ENCODE results near the gene XCL1.
A peak's percentile ranks its signal among the peaks of the same experiment; 100 is the strongest.
"Not testable (repeated sequence)": the region's sequence is repeated elsewhere in the genome, so short reads cannot be mapped to it uniquely, and the experiment has no call there.

The XCL1 gene, protein sequence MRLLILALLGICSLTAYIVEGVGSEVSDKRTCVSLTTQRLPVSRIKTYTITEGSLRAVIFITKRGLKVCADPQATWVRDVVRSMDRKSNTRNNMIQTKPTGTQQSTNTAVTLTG

DNA sequence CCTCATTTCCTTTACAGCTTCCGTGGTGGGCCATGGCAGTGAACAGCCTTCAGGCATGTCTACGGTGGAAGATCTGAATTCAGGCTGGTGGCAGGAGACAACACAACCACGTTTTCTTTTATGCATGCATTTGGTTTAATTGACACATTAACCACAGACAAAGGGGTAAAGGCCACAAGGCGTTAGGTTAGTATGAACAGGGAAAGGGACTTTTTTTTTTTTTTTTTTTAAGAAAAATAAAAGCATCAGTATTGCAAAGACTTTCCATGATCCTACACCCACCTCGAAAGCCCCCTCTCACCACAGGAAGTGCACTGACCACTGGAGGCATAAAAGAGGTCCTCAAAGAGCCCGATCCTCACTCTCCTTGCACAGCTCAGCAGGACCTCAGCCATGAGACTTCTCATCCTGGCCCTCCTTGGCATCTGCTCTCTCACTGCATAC is at the start of gene XCL1:
Gene XCL1, plus strand, starts transcription at position 361 of the 444 bp plus-strand sequence. Its CDS starts 33 bp downstream, at position 394.
- POLR2A ChIA-PET = not testable (repeated sequence)

DNA sequence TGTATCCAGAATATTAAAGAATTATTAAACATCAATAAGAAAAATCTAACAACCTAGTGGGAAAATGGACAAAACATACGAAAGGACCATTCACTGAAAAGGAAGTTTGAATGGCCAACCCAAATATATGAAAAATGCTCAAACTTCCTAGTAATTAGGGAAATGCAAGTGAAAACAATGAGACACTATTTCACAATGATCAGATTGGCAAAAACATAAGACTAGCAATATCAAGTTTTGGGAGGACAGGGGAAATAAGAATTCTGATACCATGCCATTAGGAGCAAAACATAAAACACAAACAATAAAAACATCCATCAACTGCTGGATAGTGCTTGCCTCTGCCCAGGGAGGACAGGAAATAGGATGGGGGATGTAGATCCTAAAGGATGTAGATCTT is 46.9 kb upstream of the XCL1 start:
- H3K4me3 ChIP-seq (ENCODE audit: low read depth, low read length) = no peak overlapping the region
- TF ChIP-seq, protein P1, sequence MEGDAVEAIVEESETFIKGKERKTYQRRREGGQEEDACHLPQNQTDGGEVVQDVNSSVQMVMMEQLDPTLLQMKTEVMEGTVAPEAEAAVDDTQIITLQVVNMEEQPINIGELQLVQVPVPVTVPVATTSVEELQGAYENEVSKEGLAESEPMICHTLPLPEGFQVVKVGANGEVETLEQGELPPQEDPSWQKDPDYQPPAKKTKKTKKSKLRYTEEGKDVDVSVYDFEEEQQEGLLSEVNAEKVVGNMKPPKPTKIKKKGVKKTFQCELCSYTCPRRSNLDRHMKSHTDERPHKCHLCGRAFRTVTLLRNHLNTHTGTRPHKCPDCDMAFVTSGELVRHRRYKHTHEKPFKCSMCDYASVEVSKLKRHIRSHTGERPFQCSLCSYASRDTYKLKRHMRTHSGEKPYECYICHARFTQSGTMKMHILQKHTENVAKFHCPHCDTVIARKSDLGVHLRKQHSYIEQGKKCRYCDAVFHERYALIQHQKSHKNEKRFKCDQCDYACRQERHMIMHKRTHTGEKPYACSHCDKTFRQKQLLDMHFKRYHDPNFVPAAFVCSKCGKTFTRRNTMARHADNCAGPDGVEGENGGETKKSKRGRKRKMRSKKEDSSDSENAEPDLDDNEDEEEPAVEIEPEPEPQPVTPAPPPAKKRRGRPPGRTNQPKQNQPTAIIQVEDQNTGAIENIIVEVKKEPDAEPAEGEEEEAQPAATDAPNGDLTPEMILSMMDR (IDR thresholded peaks at IDR 0.05; ENCODE audit: insufficient read depth, low read length, missing control alignments) = no peak
- ChIA-PET CTCF (no interaction called here), POLR2A (no interaction called here)
- no peak for DNase-seq (ENCODE audit: low read depth, low spot score)

More for the DNA sequence above, at the start of gene XCL1:
- H3K4me3 ChIP-seq (ENCODE audit: low read depth, low read length); DNase-seq (ENCODE audit: low read depth, low spot score); CTCF ChIA-PET: not testable (repeated sequence)

DNA sequence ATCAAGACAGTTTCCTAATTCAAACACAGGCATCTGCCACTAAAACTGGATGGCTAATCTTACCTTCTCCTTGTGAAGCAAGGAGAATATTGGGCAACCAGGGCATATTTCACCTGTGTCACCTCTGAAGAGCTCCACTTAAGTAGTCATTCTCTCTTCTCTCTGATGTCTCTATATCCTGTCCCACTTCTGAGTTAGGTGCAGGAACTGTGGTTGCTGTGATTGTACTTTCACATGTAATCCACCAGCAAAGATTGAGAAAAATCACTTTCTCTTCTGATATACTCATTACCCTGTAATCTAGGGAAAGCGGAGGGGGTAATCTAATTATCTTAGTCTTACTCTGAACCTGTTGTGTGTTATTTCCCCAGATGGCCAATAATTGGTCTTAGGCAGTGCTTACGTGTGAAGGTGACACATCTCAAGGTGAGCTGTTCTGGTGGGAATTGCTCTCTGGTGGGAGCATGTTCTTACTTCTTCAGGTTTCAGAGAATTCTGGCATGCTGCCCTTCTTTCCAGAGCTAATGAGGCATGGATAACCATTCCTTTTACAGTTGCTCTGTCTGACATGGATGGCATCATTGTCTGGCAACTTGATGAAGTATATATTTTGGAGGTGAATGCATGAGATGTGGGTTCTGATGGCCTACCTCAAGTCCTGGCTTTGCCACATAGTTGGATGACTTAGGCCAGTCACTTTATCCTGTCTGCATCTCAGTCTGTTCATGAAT is 44.6 kb upstream of the XCL1 start:
- H3K4me3 ChIP-seq (ENCODE audit: low read depth, low read length) = no peak overlapping the region
- no peak for DNase-seq (ENCODE audit: low read depth, low spot score)
- POLR2A ChIA-PET = no interaction called here
- CTCF ChIA-PET = interaction anchor here (0.7 kb wide), 1 partner anchor 37 kb away, joined by 3 read pairs; no protein-coding TSS in a partner anchor
- TF ChIP-seq, protein P1 (IDR thresholded peaks at IDR 0.05; ENCODE audit: insufficient read depth, low read length, missing control alignments) = no peak

DNA sequence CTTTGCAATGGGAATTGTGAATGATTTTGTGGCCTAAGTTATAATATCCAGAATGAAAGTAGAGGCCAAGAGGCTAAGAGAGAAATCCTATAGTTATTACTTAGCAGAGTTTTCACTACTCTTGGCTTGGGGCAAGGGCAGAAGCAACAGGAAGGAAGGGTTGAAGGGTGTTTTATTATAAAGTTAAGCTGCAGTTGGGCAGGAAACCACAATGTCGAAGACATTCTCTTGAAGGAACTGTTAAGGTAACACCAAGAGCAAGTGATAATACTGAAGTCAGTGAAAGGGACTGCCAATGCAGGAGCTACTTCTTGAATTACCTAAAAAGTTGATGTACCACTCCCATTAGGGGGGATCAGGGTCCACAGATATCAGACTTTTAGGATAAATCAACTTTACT is 40.9 kb upstream of the XCL1 start:
- CTCF ChIA-PET = no interaction called here
- no peak overlapping the region for H3K4me3 ChIP-seq (ENCODE audit: low read depth, low read length)
- TF ChIP-seq, protein P1 (IDR thresholded peaks at IDR 0.05; ENCODE audit: insufficient read depth, low read length, missing control alignments) = no peak
- POLR2A ChIA-PET = no interaction called here
- DNase-seq (ENCODE audit: low read depth, low spot score) = no peak

DNA sequence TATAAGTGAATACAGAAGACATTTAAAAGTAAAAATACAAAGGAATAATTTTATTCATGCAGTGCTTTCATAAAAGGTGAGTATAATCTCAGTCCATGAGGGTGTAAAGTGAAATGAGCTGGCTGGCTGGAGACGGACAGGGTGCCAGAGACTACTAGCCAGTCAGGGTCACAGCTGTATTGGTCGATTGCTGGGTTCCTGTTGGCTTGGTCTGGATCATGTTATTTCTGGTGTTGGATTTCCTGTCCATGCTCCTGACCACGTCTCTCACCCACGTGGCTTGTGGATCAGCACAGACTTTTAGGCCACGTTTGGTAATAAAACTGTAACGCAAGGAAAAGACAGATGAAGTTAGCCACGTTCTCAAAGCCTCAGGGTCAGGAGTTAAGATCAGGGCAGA is 35.6 kb upstream of the XCL1 start:
- POLR2A ChIA-PET; H3K4me3 ChIP-seq (ENCODE audit: low read depth, low read length); CTCF ChIA-PET; DNase-seq (ENCODE audit: low read depth, low spot score): not testable (repeated sequence)

DNA sequence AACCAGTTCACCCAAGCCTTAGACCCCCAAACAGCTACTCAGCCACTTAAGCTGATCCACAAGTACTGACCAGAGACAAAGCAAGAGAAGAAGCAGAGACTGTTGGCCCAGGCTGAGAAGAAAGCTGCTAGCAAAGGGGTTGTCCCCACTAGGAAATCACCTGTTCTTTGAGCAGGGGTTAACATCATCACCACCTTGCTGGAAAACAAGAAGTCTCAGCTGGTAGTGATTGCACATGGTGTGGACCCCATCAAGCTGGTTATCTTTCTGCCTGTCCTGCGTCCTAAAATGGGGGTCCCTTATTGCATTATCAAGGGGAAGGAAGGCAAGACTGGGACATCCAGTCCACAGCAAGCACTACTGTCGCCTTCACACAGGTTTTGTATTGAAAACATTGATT is 33.4 kb upstream of the XCL1 start:
- POLR2A ChIA-PET; H3K4me3 ChIP-seq (ENCODE audit: low read depth, low read length); CTCF ChIA-PET; DNase-seq (ENCODE audit: low read depth, low spot score): not testable (repeated sequence)

DNA sequence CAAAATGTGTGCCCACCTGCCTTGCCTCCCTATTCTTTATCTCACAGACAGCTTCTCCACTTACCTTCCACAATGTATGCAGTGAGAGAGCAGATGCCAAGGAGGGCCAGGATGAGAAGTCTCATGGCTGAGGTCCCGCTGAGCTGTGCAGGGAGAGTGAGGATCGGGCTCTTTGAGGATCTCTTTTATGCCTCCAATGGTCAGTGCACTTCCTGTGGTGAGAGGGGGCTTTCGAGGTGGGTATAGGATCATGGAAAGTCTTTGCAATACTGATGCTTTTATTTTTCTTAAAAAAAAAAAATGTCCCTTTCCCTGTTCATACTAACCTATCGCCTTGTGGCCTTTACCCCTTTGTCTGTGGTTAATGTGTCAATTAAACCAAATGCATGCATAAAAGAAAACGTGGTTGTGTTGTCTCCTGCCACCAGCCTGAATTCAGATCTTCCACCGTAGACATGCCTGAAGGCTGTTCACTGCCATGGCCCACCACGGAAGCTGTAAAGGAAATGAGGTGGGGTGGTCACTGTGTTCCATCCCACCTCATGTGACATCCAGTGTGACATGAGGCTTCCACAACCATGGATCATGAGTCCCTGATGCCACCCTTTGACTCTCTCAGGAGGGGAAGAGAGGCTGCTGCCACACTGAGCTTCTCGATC is 32.4 kb upstream of the XCL1 start, which contains the start of gene XCL2:
Gene XCL2, minus strand, starts transcription at position 158 of the 659 bp plus-strand sequence. Its CDS starts 33 bp downstream, at position 125.
- DNase-seq (ENCODE audit: low read depth, low spot score); H3K4me3 ChIP-seq (ENCODE audit: low read depth, low read length); CTCF ChIA-PET; POLR2A ChIA-PET: not testable (repeated sequence)

DNA sequence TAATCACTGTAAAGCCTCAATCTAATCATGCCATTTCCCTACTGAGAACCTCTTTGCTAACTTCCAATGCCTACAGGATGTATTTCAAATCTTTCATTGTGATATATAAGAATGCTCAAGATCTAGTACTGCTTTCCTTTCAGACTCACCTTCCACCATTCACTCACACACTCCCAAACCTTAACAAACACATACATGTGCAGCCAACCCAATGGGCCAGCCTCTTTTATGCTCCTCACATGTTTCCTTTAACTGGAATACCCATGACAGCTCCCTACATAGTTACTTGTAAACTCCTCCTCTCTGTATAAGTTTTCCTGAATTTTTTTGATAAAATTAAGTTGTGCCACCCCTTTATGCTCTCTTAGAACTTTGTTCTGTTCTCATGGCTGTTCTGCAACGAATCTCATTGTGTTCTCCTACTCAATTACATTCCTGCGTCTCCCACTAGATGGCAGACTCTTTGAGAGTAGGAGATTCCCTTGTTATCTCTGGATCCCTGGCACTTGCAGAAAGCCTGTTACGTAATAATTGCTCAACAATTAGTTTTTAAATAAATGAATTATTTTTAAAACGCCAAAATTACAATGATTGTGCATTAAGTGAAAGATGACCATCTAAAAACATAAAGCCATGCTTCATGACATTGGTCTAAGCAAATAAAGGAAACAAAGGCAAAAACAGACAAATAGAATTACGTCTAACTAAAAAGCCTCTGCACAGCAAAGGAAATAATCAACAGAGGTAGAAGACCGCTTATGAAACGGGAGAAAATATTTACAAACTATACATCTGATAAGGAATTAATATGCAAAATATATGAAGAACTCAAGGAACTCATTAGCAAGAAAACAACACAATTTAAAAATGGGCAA is 30.5 kb upstream of the XCL1 start:
- H3K4me3 ChIP-seq (ENCODE audit: low read depth, low read length); POLR2A ChIA-PET; CTCF ChIA-PET; DNase-seq (ENCODE audit: low read depth, low spot score): not testable (repeated sequence)
- TF ChIP-seq, protein P1 (IDR thresholded peaks at IDR 0.05; ENCODE audit: insufficient read depth, low read length, missing control alignments) = peak; percentile 11

DNA sequence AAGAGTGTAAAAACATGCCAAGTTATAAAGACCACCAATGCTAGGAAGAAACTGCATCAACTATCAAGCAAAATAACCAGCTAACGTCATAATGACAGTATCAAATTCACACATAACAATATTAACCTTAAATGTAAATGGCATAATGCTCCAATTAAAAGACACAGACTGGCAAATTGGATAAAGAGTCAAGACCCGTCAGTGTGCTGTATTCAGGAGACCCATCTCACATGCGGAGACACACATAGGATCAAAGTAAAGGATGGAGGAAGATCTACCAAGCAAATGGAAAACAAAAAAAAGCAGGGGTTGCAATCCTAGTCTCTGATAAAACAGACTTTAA is 29.9 kb upstream of the XCL1 start:
- CTCF ChIA-PET; DNase-seq (ENCODE audit: low read depth, low spot score); POLR2A ChIA-PET; H3K4me3 ChIP-seq (ENCODE audit: low read depth, low read length): not testable (repeated sequence)
